Measurements from ENCODE around the gene ATP6V0C.
"Not testable (repeated sequence)": the region's sequence is repeated elsewhere in the genome, so short reads cannot be mapped to it uniquely, and the experiment has no call there.

- TF ChIP-seq IRF1 (CRISPR knock-in tag; IDR thresholded peaks at IDR 0.05); CTCF (IDR thresholded peaks at IDR 0.05); JUN (CRISPR knock-in tag; IDR thresholded peaks at IDR 0.05); TEAD1 (CRISPR knock-in tag; IDR thresholded peaks at IDR 0.05); GABPB1 (CRISPR knock-in tag; IDR thresholded peaks at IDR 0.05); FOXP1 (CRISPR knock-in tag; IDR thresholded peaks at IDR 0.05; ENCODE audit: borderline replicate concordance); MAX (CRISPR knock-in tag; IDR thresholded peaks at IDR 0.05): not testable (repeated sequence)
Measured at GRCh38 chr16:2543771-2544170, 30.0 kb downstream of the ATP6V0C start.
